Superior temporal gyrus (tissue), 1 donor: ENCODE measurements around the gene ME3.
"Not testable (repeated sequence)": the region's sequence is repeated elsewhere in the genome, so short reads cannot be mapped to it uniquely, and the experiment has no call there.

Experiments
- DNase-seq: peaks from one replicate; pipeline ENCODE4 v3.0.0-alpha.2; 2016; ENCODE audit errors: extremely low spot score

The ME3 gene

GRCh38 chr11:86621854-86622253, 50.6 kb downstream of the ME3 start:
- DNase-seq = no peak

GRCh38 chr11:86620891-86621521, 51.4 kb downstream of the ME3 start:
- no peak for DNase-seq

GRCh38 chr11:86619428-86619827, 53.0 kb downstream of the ME3 start:
- DNase-seq = not testable (repeated sequence)

- no peak for DNase-seq
Observed at GRCh38 chr11:86617502-86617901, 54.9 kb downstream of the ME3 start.

GRCh38 chr11:86615487-86615886, 56.9 kb downstream of the ME3 start:
- DNase-seq = no peak

GRCh38 chr11:86610559-86611341, 61.7 kb downstream of the ME3 start:
- no peak for DNase-seq

- DNase-seq = peak; percentile 78
Observed at GRCh38 chr11:86608251-86608799, 64.1 kb downstream of the ME3 start.

- no peak for DNase-seq
Observed at GRCh38 chr11:86606836-86607481, 65.5 kb downstream of the ME3 start.

GRCh38 chr11:86606270-86606835, 66.1 kb downstream of the ME3 start:
- DNase-seq = no peak

GRCh38 chr11:86596861-86597586, 75.4 kb downstream of the ME3 start:
- no peak for DNase-seq

- no peak for DNase-seq
Observed at GRCh38 chr11:86595955-86596354, 76.5 kb downstream of the ME3 start.

- DNase-seq = no peak
Observed at GRCh38 chr11:86595451-86595850, 77.0 kb downstream of the ME3 start.

- DNase-seq = no peak
Observed at GRCh38 chr11:86594746-86595145, 77.7 kb downstream of the ME3 start.

- no peak for DNase-seq
Observed at GRCh38 chr11:86593833-86594232, 78.6 kb downstream of the ME3 start.

- no peak for DNase-seq
Observed at GRCh38 chr11:86592659-86593451, 79.6 kb downstream of the ME3 start.

GRCh38 chr11:86592047-86592591, 80.3 kb downstream of the ME3 start:
- no peak for DNase-seq

GRCh38 chr11:86591631-86592030, 80.8 kb downstream of the ME3 start:
- DNase-seq = no peak

- no peak for DNase-seq
Observed at GRCh38 chr11:86589856-86590589, 82.4 kb downstream of the ME3 start.

GRCh38 chr11:86589204-86589603, 83.2 kb downstream of the ME3 start:
- DNase-seq = no peak
